Measurements from ENCODE around the gene CD83.

CD83 gene

GRCh38 chr6:14170128-14170527, 52.6 kb downstream of the CD83 start:
- no peak for TF ChIP-seq CTCF (conservative IDR thresholded peaks at IDR 0.05)
- no peak overlapping the region for H3K27ac ChIP-seq

- no peak for TF ChIP-seq CTCF (conservative IDR thresholded peaks at IDR 0.05)
- no peak overlapping the region for H3K27ac ChIP-seq
These were observed 55.0 kb downstream of the CD83 start for GRCh38 chr6:14172562-14172961.

- no peak overlapping the region for H3K27ac ChIP-seq
- TF ChIP-seq CTCF (conservative IDR thresholded peaks at IDR 0.05), result no peak
These were observed 56.7 kb downstream of the CD83 start for GRCh38 chr6:14174226-14174625.

- no peak for TF ChIP-seq CTCF (conservative IDR thresholded peaks at IDR 0.05)
- H3K27ac ChIP-seq, result no peak overlapping the region
These were observed 57.4 kb downstream of the CD83 start for GRCh38 chr6:14174996-14175395.

GRCh38 chr6:14176429-14176828, 58.9 kb downstream of the CD83 start:
- no peak for TF ChIP-seq CTCF (conservative IDR thresholded peaks at IDR 0.05)

GRCh38 chr6:14177413-14178082, 60.0 kb downstream of the CD83 start:
- TF ChIP-seq CTCF (conservative IDR thresholded peaks at IDR 0.05), result no peak
- H3K27ac ChIP-seq, result no peak overlapping the region

More at GRCh38 chr6:14176429-14176828, 58.9 kb downstream of the CD83 start:
- H3K27ac ChIP-seq, result no peak overlapping the region

- TF ChIP-seq CTCF (conservative IDR thresholded peaks at IDR 0.05), result no peak
These were observed 60.5 kb downstream of the CD83 start for GRCh38 chr6:14178083-14178445.

More at GRCh38 chr6:14178083-14178445, 60.5 kb downstream of the CD83 start:
- no peak overlapping the region for H3K27ac ChIP-seq

Measured in VCaP (cell line).